Measurements from ENCODE around the gene GUK1.
A peak's percentile ranks its signal among the peaks of the same experiment; 100 is the strongest.

GUK1 gene

GRCh38 chr1:228177721-228178710, 37.9 kb downstream of the GUK1 start:
- H3K27me3 ChIP-seq (ENCODE audit: insufficient read depth, low read depth), result no peaks in the 10 kb centered on the region
- no peak for TF ChIP-seq CTCF (conservative IDR thresholded peaks at IDR 0.05; ENCODE audit: low read depth, low read length)
- H3K27ac ChIP-seq, result no peak overlapping the region
- H3K4me3 ChIP-seq (IDR thresholded peaks at IDR 0.05; ENCODE audit: insufficient read depth, low read depth, low read length), result no peak overlapping the region
- no peaks in the 10 kb centered on the region for H4K20me1 ChIP-seq (ENCODE audit: insufficient read depth)
- no peak overlapping the region for H3K9ac ChIP-seq
- H3K79me2 ChIP-seq (ENCODE audit: insufficient read depth, low read depth), result no peaks in the 10 kb centered on the region
- no peak overlapping the region for H3K4me2 ChIP-seq
- no peaks in the 10 kb centered on the region for H3K36me3 ChIP-seq (ENCODE audit: insufficient read depth)
- no peaks in the 10 kb centered on the region for H3K4me1 ChIP-seq (ENCODE audit: low read depth, poor library complexity, severe bottlenecking)
- H2AFZ ChIP-seq (ENCODE audit: low read depth), result no peak overlapping the region

- Histone ChIP-seq H2AFZ (ENCODE audit: low read depth) (no peak overlapping the region), H3K4me3 (IDR thresholded peaks at IDR 0.05; ENCODE audit: insufficient read depth, low read depth, low read length) (no peak overlapping the region), H3K27ac (no peak overlapping the region), H3K9ac (no peak overlapping the region), H3K36me3 (ENCODE audit: insufficient read depth) (no peaks in the 10 kb centered on the region), H3K79me2 (ENCODE audit: insufficient read depth, low read depth) (no peaks in the 10 kb centered on the region), H3K4me2 (no peak overlapping the region), H3K27me3 (ENCODE audit: insufficient read depth, low read depth) (no peaks in the 10 kb centered on the region), H4K20me1 (ENCODE audit: insufficient read depth) (no peaks in the 10 kb centered on the region), H3K4me1 (ENCODE audit: low read depth, poor library complexity, severe bottlenecking) (no peaks in the 10 kb centered on the region)
- TF ChIP-seq CTCF (conservative IDR thresholded peaks at IDR 0.05; ENCODE audit: low read depth, low read length), result no peak
Observed at GRCh38 chr1:228178737-228179684, 38.9 kb downstream of the GUK1 start.

- no peaks in the 10 kb centered on the region for H3K27me3 ChIP-seq (ENCODE audit: insufficient read depth, low read depth)
- no peak overlapping the region for H2AFZ ChIP-seq (ENCODE audit: low read depth)
- H4K20me1 ChIP-seq (ENCODE audit: insufficient read depth), result no peaks in the 10 kb centered on the region
- H3K4me2 ChIP-seq, result no peak overlapping the region
- H3K79me2 ChIP-seq (ENCODE audit: insufficient read depth, low read depth), result no peaks in the 10 kb centered on the region
- no peak overlapping the region for H3K4me3 ChIP-seq (IDR thresholded peaks at IDR 0.05; ENCODE audit: insufficient read depth, low read depth, low read length)
- no peaks in the 10 kb centered on the region for H3K36me3 ChIP-seq (ENCODE audit: insufficient read depth)
- no peak overlapping the region for H3K27ac ChIP-seq
- no peaks in the 10 kb centered on the region for H3K4me1 ChIP-seq (ENCODE audit: low read depth, poor library complexity, severe bottlenecking)
- TF ChIP-seq CTCF (conservative IDR thresholded peaks at IDR 0.05; ENCODE audit: low read depth, low read length), result peak; percentile 46
- no peak overlapping the region for H3K9ac ChIP-seq
Observed at GRCh38 chr1:228180271-228180958, 40.3 kb downstream of the GUK1 start.

- H3K4me2 ChIP-seq, result no peak overlapping the region
- no peak for TF ChIP-seq CTCF (conservative IDR thresholded peaks at IDR 0.05; ENCODE audit: low read depth, low read length)
- H4K20me1 ChIP-seq (ENCODE audit: insufficient read depth), result no peaks in the 10 kb centered on the region
- H3K36me3 ChIP-seq (ENCODE audit: insufficient read depth), result no peaks in the 10 kb centered on the region
- no peak overlapping the region for H3K27ac ChIP-seq
- H3K9ac ChIP-seq, result no peak overlapping the region
- H2AFZ ChIP-seq (ENCODE audit: low read depth), result no peak overlapping the region
- no peaks in the 10 kb centered on the region for H3K4me1 ChIP-seq (ENCODE audit: low read depth, poor library complexity, severe bottlenecking)
- no peaks in the 10 kb centered on the region for H3K79me2 ChIP-seq (ENCODE audit: insufficient read depth, low read depth)
- H3K4me3 ChIP-seq (IDR thresholded peaks at IDR 0.05; ENCODE audit: insufficient read depth, low read depth, low read length), result no peak overlapping the region
- H3K27me3 ChIP-seq (ENCODE audit: insufficient read depth, low read depth), result no peaks in the 10 kb centered on the region
Observed at GRCh38 chr1:228180959-228181644, 41.0 kb downstream of the GUK1 start.

All from KMS-11 (cell line).